ENCODE data around the gene KL. TPM values are rescaled to one million over a fixed set of nuclear protein-coding genes. Genes with fewer than 3 reads are reported as not detected.

KL gene
- total RNA-seq, 6 experiments from 2014 or later = 0.07 TPM; not detected in 5

DNA sequence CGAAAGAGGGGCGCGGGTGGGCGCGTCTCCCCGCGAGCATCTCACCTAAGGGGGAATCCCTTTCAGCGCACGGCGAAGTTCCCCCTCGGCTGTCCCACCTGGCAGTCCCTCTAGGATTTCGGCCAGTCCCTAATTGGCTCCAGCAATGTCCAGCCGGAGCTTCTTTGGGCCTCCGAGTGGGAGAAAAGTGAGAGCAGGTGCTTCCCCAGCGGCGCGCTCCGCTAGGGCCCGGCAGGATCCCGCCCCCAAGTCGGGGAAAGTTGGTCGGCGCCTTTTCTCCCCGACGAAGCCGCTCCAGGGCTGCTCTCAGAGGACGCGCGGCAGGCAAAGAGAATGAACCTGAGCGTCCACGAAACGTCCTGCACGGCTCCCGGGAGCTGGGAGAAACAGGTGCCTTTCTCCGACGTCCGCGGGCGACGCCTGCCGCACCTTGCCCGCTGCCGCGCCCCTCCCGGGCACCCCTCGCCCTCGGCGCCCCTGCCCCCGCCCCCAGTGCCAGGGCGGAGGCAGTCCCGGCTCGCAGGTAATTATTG is 366 bp upstream of the KL start:
- Mint-ChIP-seq H3K4me1 (ENCODE audit: low read depth) (peaks cover 9% of the 10 kb centered on the region), H3K27ac (no peak overlapping the region), H3K4me3 (no peak overlapping the region)

DNA sequence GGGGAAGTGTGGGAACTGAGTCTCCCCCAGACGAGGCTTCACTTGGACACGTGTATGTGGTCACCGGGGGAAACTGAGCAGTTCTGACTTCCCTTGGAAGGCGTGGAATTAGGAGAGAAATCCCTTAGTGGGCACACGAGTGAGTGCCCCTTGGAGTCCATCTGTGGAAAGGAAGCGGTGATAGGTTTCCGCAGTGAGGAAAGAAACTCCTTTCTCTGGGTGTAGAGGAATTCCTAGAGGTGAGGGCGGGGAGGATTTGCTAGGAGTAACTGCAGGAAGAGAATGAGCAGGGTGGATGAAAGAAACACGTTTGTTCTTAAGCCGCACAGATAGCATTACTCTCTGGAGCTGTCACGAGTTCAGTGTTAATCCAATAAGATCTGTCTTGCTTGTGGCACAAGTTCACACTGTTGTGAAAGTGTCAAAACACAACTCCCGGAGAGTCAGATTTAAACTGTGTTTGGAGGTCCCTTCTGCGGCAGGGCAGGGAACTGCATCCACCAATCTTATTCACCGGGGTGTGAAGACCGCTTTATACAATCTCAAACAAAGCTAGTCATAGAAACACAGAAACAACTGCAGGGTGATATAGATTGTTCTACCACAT is 1.2 kb downstream of the KL start:
- H3K27me3 Mint-ChIP-seq (ENCODE audit: insufficient read depth) = peaks cover 39% of the 10 kb centered on the region
- TF ChIP-seq, protein P1, sequence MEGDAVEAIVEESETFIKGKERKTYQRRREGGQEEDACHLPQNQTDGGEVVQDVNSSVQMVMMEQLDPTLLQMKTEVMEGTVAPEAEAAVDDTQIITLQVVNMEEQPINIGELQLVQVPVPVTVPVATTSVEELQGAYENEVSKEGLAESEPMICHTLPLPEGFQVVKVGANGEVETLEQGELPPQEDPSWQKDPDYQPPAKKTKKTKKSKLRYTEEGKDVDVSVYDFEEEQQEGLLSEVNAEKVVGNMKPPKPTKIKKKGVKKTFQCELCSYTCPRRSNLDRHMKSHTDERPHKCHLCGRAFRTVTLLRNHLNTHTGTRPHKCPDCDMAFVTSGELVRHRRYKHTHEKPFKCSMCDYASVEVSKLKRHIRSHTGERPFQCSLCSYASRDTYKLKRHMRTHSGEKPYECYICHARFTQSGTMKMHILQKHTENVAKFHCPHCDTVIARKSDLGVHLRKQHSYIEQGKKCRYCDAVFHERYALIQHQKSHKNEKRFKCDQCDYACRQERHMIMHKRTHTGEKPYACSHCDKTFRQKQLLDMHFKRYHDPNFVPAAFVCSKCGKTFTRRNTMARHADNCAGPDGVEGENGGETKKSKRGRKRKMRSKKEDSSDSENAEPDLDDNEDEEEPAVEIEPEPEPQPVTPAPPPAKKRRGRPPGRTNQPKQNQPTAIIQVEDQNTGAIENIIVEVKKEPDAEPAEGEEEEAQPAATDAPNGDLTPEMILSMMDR (IDR thresholded peaks at IDR 0.05) = no peak
- H3K4me3 Mint-ChIP-seq = no peak overlapping the region
- H3K36me3 Mint-ChIP-seq (ENCODE audit: low read depth) = no peaks in the 10 kb centered on the region
- peaks cover 9% of the 10 kb centered on the region for H3K4me1 Mint-ChIP-seq (ENCODE audit: low read depth)
- no peak for DNase-seq
- H3K27ac Mint-ChIP-seq = no peak overlapping the region
- no peaks in the 10 kb centered on the region for H3K9me3 Mint-ChIP-seq

More for the DNA sequence above, 366 bp upstream of the KL start:
- H3K9me3 Mint-ChIP-seq = no peaks in the 10 kb centered on the region
- TF ChIP-seq, protein P1 (IDR thresholded peaks at IDR 0.05) = no peak
- no peak for DNase-seq
- H3K36me3 Mint-ChIP-seq (ENCODE audit: low read depth) = no peaks in the 10 kb centered on the region
- peaks cover 37% of the 10 kb centered on the region for H3K27me3 Mint-ChIP-seq (ENCODE audit: insufficient read depth)

DNA sequence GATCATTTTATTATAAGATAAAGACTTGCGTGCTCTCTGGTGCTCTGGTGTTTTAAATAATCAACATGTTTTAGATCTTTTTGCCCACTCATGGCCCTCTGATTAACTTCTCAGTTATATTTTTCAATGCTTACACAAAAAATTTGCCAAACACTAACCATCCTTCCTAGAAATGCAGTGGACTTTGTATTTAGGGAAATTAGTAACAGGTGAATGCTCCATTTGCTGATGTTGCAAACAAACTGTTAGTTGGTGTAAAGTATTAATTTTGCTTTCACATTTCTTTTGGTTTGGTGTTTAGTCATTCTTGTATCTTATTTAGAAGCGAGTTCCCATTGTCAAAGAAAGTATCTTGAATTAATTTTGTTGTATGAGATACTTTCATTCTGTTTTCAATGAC is 2.7 kb downstream of the KL start:
- H3K27ac Mint-ChIP-seq = no peak overlapping the region
- H3K9me3 Mint-ChIP-seq = no peaks in the 10 kb centered on the region
- peaks cover 45% of the 10 kb centered on the region for H3K27me3 Mint-ChIP-seq (ENCODE audit: insufficient read depth)
- no peaks in the 10 kb centered on the region for H3K36me3 Mint-ChIP-seq (ENCODE audit: low read depth)
- no peak for DNase-seq
- peaks cover 9% of the 10 kb centered on the region for H3K4me1 Mint-ChIP-seq (ENCODE audit: low read depth)
- no peak overlapping the region for H3K4me3 Mint-ChIP-seq
- TF ChIP-seq, protein P1 (IDR thresholded peaks at IDR 0.05) = no peak

DNA sequence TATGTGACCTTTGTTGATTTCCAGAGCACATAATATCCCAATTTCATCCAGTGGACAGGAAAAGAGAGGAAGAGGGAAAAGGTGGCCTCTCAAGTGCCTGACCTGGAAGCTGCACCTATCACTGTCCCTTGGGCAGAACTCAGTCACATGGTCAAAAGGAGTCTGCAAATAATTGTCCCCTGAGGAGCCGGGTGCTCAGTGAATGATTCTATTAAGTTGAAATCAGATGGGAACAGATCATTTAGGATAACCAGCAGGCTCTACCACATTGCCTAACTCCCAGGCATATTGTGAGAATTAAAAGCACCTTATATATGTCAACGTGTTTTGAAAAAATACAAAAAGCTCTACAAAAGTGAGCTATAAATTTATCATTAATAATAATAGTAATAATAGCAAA is 6.8 kb downstream of the KL start:
- Mint-ChIP-seq H3K27ac (no peak overlapping the region), H3K9me3 (no peaks in the 10 kb centered on the region), H3K4me1 (ENCODE audit: low read depth) (no peaks in the 10 kb centered on the region), H3K27me3 (ENCODE audit: insufficient read depth) (peaks cover 49% of the 10 kb centered on the region), H3K4me3 (no peak overlapping the region), H3K36me3 (ENCODE audit: low read depth) (no peaks in the 10 kb centered on the region)
- TF ChIP-seq, protein P1 (IDR thresholded peaks at IDR 0.05) = no peak
- no peak for DNase-seq

DNA sequence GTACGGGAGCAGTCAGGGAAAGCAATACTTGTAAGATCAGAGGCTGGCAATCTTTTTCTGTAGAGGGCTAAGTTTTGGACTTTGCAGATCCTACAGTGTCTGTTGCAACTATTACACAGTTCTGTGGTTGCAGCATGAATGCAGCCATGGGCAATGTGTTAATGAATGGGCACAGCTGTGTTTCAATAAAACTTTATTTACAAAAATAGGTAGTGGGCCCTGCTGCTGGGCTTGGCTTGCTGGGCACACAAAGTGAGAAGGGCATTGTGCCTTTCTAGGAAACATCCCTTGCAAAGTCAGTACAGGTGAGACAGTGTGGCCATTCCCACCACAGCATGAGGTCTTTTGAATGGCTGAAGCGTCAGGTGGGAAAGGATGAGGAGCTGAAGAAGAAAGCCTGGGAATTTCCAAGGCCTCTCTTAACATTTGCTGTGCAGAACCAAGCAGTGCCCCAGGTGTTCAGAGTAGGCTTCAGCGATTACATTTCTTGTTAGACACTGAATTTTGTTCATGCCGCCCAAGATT is 9.1 kb downstream of the KL start:
- TF ChIP-seq, protein P1 (IDR thresholded peaks at IDR 0.05) = no peak
- DNase-seq = no peak
- H3K9me3 Mint-ChIP-seq = no peaks in the 10 kb centered on the region
- no peak overlapping the region for H3K4me3 Mint-ChIP-seq
- no peak overlapping the region for H3K27ac Mint-ChIP-seq
- no peaks in the 10 kb centered on the region for H3K4me1 Mint-ChIP-seq (ENCODE audit: low read depth)
- H3K27me3 Mint-ChIP-seq (ENCODE audit: insufficient read depth) = peaks cover 43% of the 10 kb centered on the region
- H3K36me3 Mint-ChIP-seq (ENCODE audit: low read depth) = no peaks in the 10 kb centered on the region
